Measurements from ENCODE around the gene XRCC3.
"Not testable (repeated sequence)": the region's sequence is repeated elsewhere in the genome, so short reads cannot be mapped to it uniquely, and the experiment has no call there.

Gene XRCC3

DNA sequence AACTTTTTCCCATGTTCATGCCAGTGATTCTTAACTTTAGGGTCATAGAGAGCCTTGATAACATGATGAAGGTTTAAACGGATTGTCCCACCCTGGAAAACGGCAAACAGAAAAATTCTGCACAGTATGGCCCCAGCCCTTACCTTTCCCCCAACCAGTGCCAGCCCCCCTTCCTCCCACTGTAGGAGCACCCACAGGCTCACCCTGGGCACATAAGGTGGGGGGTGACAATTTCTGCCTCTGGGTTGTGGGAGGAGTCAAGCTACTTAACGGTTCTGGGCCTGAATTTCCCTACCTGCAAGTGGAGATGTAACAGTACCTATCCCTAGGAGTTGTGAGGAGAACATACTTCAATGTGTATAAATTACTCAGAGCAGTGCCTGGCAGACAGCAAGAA, 18.0 kb downstream of the XRCC3 start:
- peaks cover 13% of the 10 kb centered on the region for H3K36me3 Mint-ChIP-seq (ENCODE audit: insufficient read depth)
- peaks cover 12% of the 10 kb centered on the region for H3K4me1 Mint-ChIP-seq
- no peak for DNase-seq (ENCODE audit: low spot score in 2 of 2)
- no peaks in the 10 kb centered on the region for H3K27me3 Mint-ChIP-seq
- ATAC-seq (replicated peaks; ENCODE audit: extremely low read depth, poor library complexity, severe bottlenecking) = no peak
- H3K27ac Mint-ChIP-seq (ENCODE audit: low read depth) = no peak overlapping the region
- no peak overlapping the region for H3K4me3 Mint-ChIP-seq
- H3K9me3 Mint-ChIP-seq = no peaks in the 10 kb centered on the region

DNA sequence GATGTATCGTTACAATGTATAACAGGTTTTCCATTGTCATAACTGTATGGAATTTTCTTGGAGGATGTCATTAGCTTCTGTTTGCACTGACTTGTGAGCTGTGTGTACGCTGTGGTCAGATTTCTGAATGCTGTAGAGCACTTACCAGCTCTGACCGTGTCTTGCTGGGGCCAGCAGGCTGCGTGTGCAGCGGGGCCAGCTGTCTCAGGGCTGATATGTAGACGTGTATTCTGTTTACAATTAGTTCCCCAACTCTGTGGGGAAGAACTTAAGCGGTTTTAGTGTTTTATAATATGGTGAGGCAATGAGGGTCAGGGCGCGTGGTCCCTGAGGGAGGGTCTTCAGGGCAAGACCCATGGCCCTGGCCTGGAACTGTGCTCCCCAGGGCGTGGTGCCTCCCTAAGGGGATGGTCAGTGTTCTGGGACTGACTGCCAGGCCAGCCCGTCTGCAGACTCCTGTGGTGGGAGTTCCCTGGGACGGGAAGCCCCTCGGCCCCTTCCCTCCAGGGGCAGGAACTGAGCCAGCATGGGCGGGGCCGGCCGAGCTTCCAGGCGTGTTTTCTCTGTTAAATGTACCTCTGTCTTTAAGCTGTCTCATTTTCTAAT, 18.7 kb downstream of the XRCC3 start:
- no peak for ATAC-seq (replicated peaks; ENCODE audit: extremely low read depth, poor library complexity, severe bottlenecking)
- Mint-ChIP-seq H3K27ac (ENCODE audit: low read depth) (peak overlapping the region; percentile 78), H3K4me3 (no peak overlapping the region), H3K9me3 (no peaks in the 10 kb centered on the region), H3K4me1 (peaks cover 12% of the 10 kb centered on the region), H3K36me3 (ENCODE audit: insufficient read depth) (peaks cover 13% of the 10 kb centered on the region), H3K27me3 (no peaks in the 10 kb centered on the region)
- no peak for DNase-seq (ENCODE audit: low spot score in 2 of 2)

DNA sequence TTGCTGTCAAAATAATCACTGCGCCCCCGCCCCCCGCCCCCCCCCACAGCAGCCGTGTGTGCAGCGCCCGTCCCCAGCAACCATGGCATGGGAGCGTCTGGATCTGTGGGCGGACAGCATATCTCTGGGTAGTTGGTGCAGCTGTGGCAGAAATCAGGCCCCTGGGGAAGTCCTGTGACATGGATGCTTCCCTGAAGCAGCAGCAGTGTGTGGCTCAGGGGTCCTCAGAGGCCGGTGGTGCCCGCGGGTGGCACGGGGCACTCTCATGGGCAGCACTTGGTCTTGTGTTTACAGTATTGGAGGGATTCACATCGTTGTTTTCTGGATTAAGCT, 19.2 kb downstream of the XRCC3 start:
- Mint-ChIP-seq H3K9me3 (no peaks in the 10 kb centered on the region), H3K36me3 (ENCODE audit: insufficient read depth) (peaks cover 11% of the 10 kb centered on the region), H3K27ac (ENCODE audit: low read depth) (peak overlapping the region; percentile 78), H3K27me3 (no peaks in the 10 kb centered on the region), H3K4me3 (no peak overlapping the region), H3K4me1 (peaks cover 12% of the 10 kb centered on the region)
- DNase-seq (ENCODE audit: low spot score in 2 of 2) (no peak), ATAC-seq (replicated peaks; ENCODE audit: extremely low read depth, poor library complexity, severe bottlenecking) (no peak)

DNA sequence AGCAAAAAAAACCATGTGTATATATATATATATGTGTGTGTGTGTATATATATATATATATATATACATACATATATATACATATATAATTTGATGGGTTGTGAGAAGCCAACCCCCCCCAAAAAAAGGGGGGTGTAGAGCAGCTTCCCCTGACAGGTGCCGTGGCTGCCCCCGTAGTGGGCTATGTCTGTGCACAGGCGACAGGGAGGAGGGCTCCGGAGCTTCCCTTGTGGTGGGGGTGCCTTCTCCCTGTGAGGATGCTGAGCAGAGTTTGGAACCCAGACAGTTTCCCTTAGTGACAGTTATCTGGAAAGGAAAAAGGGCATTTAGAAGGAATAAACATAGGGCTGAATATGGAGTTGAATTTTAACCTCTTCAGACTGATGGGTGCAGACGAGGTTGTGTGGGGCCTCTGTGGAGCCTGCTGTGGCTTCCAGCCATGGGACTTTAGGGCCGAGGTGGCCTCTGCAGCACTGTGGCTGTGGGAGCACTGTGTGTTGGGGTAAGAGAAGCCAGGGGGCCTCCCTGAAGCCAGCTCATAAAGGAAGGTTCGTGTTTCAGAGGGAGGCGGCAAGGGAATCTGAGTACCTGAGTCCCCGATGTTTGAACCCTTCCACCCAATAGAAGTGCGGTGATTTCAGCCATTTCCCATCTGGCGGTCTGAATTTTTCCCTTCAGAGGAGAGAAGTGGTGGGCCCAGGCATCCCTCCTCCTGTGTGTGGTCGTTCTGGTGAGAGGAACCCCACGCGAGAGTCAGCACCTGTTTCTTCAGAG, 19.8 kb downstream of the XRCC3 start:
- H3K27ac Mint-ChIP-seq (ENCODE audit: low read depth) = peak overlapping the region; percentile 78
- no peaks in the 10 kb centered on the region for H3K9me3 Mint-ChIP-seq
- ATAC-seq (replicated peaks; ENCODE audit: extremely low read depth, poor library complexity, severe bottlenecking) (no peak), DNase-seq (ENCODE audit: low spot score in 2 of 2) (no peak)
- no peak overlapping the region for H3K4me3 Mint-ChIP-seq
- H3K36me3 Mint-ChIP-seq (ENCODE audit: insufficient read depth) = peaks cover 13% of the 10 kb centered on the region
- peaks cover 12% of the 10 kb centered on the region for H3K4me1 Mint-ChIP-seq
- no peaks in the 10 kb centered on the region for H3K27me3 Mint-ChIP-seq

DNA sequence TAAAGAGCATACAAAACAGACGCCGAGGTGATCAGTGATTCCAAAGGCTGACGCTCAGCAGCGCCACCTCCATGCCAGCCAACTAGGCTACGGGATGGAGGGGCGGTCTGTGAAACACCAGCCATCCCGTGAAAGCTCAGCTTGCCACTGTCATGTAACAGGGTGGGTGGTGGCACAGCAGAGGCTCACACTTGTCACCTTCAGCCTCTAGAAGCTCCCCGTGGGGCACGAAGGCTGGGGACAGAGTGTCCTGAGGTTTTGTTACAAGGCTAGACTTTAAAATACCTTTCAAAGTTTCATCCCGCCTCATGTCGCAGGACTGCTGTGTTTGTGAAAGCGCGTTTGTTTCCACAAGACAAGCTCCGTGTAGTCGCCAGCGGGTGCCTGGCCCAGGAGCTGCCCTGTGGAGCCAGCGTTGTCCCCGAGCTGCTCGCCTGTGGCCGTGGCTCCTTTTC, 20.7 kb downstream of the XRCC3 start:
- Mint-ChIP-seq H3K4me1 (peaks cover 18% of the 10 kb centered on the region), H3K4me3 (no peak overlapping the region), H3K27me3 (no peaks in the 10 kb centered on the region), H3K27ac (ENCODE audit: low read depth) (no peak overlapping the region), H3K9me3 (no peaks in the 10 kb centered on the region), H3K36me3 (ENCODE audit: insufficient read depth) (peaks cover 13% of the 10 kb centered on the region)
- ATAC-seq (replicated peaks; ENCODE audit: extremely low read depth, poor library complexity, severe bottlenecking) (no peak), DNase-seq (ENCODE audit: low spot score in 2 of 2) (no peak)

DNA sequence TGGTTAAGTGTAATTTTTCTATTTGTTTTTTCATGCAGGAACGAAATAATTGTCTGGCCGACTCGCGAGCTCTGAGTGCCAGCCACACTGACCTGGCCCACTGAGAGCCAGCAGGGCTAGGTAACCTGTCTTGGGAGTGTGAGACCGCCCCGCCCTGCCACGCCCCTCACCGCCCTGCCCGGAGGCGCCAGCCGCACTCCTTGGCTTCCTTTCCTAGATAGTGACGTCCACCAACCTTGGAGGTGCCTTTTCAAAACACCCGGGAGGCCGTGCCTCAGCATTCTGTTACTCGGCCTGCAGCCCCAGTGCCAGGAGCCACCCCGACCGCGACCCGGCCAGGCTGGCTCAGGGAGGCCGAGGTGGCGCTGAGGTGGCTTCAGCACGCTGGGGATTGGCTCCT, 21.7 kb downstream of the XRCC3 start:
- no peak for ATAC-seq (replicated peaks; ENCODE audit: extremely low read depth, poor library complexity, severe bottlenecking)
- Mint-ChIP-seq H3K9me3 (no peaks in the 10 kb centered on the region), H3K27ac (ENCODE audit: low read depth) (no peak overlapping the region), H3K4me1 (peaks cover 18% of the 10 kb centered on the region), H3K4me3 (no peak overlapping the region), H3K27me3 (no peaks in the 10 kb centered on the region), H3K36me3 (ENCODE audit: insufficient read depth) (peaks cover 19% of the 10 kb centered on the region)
- no peak for DNase-seq (ENCODE audit: low spot score in 2 of 2)

DNA sequence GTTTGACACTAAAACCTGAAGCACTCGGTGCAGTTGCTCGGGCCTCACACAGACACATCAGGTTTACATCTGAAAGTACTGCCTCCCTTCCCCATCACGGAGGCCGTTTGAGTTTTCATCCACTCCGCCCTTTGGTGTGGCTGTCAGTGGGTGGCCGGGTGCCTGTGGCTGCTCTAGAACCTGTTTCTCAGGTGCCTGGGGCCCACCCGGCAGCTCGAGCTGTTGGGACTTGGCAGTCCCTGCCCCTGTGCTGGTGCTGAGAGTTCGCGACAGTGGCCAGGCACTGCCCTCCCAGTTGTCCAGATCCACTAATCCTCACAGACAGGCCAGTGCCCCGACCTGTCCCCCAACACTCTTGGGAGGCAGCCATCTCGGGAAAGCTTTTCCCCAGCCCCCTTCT, 22.4 kb downstream of the XRCC3 start:
- DNase-seq (ENCODE audit: low spot score in 2 of 2) (no peak), ATAC-seq (replicated peaks; ENCODE audit: extremely low read depth, poor library complexity, severe bottlenecking) (no peak)
- H3K36me3 Mint-ChIP-seq (ENCODE audit: insufficient read depth) = peaks cover 22% of the 10 kb centered on the region
- peaks cover 18% of the 10 kb centered on the region for H3K4me1 Mint-ChIP-seq
- no peak overlapping the region for H3K4me3 Mint-ChIP-seq
- H3K27me3 Mint-ChIP-seq = no peaks in the 10 kb centered on the region
- no peak overlapping the region for H3K27ac Mint-ChIP-seq (ENCODE audit: low read depth)
- no peaks in the 10 kb centered on the region for H3K9me3 Mint-ChIP-seq

DNA sequence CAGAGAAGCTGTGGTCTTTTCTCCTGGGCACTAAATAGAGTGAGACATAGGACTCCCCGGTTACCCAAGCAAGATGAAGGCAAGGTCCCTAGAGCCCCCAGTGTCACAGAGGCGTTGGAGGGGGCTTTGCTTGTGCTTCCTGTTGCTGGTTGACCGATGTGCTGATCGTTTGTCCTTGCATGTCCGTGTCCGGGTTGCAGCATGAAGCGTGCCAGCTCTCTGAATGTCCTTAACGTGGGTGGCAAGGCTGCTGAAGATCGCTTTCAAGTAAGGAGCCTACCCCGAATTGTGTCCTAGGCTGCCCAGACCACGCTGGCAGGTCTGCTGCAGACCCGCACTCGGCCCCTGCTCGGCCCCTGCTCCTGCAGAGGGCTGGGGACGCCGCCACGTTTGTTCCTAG, 23.1 kb downstream of the XRCC3 start:
- no peaks in the 10 kb centered on the region for H3K27me3 Mint-ChIP-seq
- no peaks in the 10 kb centered on the region for H3K9me3 Mint-ChIP-seq
- ATAC-seq (replicated peaks; ENCODE audit: extremely low read depth, poor library complexity, severe bottlenecking) = no peak
- H3K4me1 Mint-ChIP-seq = peaks cover 18% of the 10 kb centered on the region
- H3K27ac Mint-ChIP-seq (ENCODE audit: low read depth) = no peak overlapping the region
- DNase-seq (ENCODE audit: low spot score in 2 of 2) = no peak
- H3K4me3 Mint-ChIP-seq = no peak overlapping the region
- H3K36me3 Mint-ChIP-seq (ENCODE audit: insufficient read depth) = peaks cover 27% of the 10 kb centered on the region

DNA sequence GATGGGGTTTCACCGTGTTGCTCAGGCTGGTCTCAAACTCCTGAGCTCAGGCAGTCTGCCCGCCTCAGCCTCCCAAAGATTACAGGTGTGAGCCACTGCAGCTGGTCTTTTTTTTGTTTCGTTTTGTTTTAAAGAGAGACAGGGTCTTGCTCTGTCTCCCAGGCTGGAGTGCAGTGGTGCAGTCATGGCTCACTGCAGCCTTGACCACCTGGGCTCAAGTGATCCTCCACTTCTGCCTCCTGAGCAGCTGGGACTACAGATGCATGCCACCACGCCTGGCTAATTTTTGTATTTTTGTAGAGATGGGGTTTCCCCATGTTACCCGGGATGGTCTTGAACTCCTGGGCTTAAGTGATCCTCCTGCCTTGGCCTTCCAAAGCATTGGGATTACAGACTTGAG, 23.6 kb downstream of the XRCC3 start:
- not testable (repeated sequence) for H3K4me3 Mint-ChIP-seq; ATAC-seq (replicated peaks; ENCODE audit: extremely low read depth, poor library complexity, severe bottlenecking); H3K9me3 Mint-ChIP-seq; H3K27me3 Mint-ChIP-seq; DNase-seq (ENCODE audit: low spot score in 2 of 2); H3K27ac Mint-ChIP-seq (ENCODE audit: low read depth)
- Mint-ChIP-seq H3K4me1 (peaks cover 18% of the 10 kb centered on the region), H3K36me3 (ENCODE audit: insufficient read depth) (peaks cover 30% of the 10 kb centered on the region)

DNA sequence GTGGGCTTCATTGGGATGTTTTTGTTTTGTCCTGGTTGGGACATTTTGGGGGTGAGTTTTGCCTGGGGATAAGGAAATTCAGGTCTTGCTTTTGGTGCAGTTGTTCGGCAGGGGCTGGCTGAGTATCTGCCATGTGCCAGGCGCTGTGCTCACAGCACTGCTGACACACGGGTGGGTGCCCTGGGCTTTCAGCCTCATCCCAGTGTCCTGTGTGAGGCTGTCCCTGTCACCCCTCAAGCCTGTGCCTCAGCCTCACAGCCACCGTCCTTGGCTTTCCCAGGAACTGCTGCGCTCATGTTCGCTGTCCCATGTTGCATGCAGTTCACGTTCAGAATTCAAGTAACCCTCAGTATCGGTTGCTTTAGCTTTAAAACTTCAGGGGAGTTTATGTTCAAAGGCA, 24.9 kb downstream of the XRCC3 start:
- H3K4me3 Mint-ChIP-seq = no peak overlapping the region
- peaks cover 8% of the 10 kb centered on the region for H3K4me1 Mint-ChIP-seq
- no peak overlapping the region for H3K27ac Mint-ChIP-seq (ENCODE audit: low read depth)
- DNase-seq (ENCODE audit: low spot score in 2 of 2) = no peak
- no peaks in the 10 kb centered on the region for H3K9me3 Mint-ChIP-seq
- H3K36me3 Mint-ChIP-seq (ENCODE audit: insufficient read depth) = peaks cover 38% of the 10 kb centered on the region
- ATAC-seq (replicated peaks; ENCODE audit: extremely low read depth, poor library complexity, severe bottlenecking) = no peak
- H3K27me3 Mint-ChIP-seq = no peaks in the 10 kb centered on the region

DNA sequence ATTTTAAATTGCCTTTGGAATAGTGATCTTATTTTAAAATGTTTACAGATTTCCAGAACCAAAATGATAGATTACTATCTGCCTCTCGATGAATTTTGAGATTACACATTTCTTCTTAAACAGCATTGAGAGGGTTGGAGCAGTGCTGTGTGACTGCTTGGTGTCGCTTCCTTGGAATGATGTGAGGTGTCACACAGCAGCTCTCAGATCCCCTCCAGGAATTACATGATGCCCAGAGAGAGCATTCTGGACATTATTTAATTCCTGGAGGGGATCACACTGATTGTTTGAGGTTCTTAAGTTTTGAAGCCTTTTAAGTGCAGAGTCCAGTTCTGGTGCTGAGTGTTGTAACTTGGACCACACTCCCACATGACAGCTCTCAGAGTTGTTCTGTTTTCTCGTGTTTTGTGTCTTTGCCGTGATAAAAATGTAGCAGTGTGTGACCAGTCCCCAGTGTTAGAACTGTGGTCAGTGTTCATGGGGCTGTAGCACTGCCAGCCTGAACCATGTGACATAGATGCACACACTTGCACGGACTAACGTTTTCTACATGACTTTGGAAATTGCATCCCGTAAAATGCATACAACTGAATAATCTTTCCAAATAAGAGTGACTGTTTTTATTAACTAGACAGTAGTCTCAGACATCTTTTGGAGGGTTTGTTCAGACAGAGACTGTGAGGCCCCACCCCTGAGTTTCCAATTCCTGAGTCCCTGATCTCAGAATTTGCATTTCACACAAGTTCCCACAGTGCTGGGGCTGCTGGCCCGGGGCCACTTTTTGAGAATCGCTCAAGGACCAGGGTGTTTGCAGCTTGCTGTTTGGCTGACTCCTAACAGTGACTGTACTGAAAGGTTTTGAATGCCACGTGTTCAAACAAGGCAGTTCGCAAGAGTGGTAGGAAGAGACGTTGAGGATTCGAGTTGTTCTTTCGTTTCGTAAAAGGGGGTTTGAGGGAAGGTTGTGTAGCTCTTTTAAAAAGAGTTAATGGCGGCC, 26.0 kb downstream of the XRCC3 start:
- DNase-seq (ENCODE audit: low spot score in 2 of 2) (no peak), ATAC-seq (replicated peaks; ENCODE audit: extremely low read depth, poor library complexity, severe bottlenecking) (no peak)
- Mint-ChIP-seq H3K9me3 (no peaks in the 10 kb centered on the region), H3K4me3 (no peak overlapping the region), H3K27ac (ENCODE audit: low read depth) (no peak overlapping the region), H3K36me3 (ENCODE audit: insufficient read depth) (peaks cover 49% of the 10 kb centered on the region), H3K4me1 (peaks cover 6% of the 10 kb centered on the region), H3K27me3 (no peaks in the 10 kb centered on the region)

DNA sequence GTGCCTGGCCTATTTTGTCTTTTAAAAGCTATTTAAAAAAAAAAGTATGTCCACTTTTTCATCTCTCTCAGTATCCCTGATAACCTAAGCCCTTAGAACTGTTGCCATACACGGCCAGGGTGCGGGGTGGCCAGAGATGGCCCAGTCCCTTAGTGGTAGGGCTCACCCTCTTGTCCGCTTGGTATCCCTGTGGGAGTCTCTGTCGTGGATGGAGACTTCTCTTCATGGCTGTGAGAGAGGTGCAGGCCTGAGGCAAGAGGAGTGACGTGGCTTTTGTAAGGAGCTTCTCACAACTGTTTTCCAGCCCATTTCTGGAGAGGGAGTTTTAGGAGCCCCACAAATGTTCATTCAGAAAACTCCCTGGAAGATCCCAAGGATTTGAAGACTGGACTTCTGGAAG, 26.8 kb downstream of the XRCC3 start:
- Mint-ChIP-seq H3K4me1 (peaks cover 6% of the 10 kb centered on the region), H3K4me3 (no peak overlapping the region), H3K9me3 (no peaks in the 10 kb centered on the region), H3K27me3 (no peaks in the 10 kb centered on the region), H3K27ac (ENCODE audit: low read depth) (no peak overlapping the region), H3K36me3 (ENCODE audit: insufficient read depth) (peaks cover 49% of the 10 kb centered on the region)
- ATAC-seq (replicated peaks; ENCODE audit: extremely low read depth, poor library complexity, severe bottlenecking) (no peak), DNase-seq (ENCODE audit: low spot score in 2 of 2) (no peak)
